HepG2 (cell line): ENCODE measurements around the gene DDHD1. TPM values are rescaled to one million over a fixed set of nuclear protein-coding genes. Genes with fewer than 3 reads are reported as not detected.

Source experiments
- ATAC-seq: fragments of 200-7000 bp; cut with Tn5 transposase; 3 replicates; pipeline ENCODE4 v1.9.1; 2020; ENCODE audit warnings: mild to moderate bottlenecking, moderate library complexity
- BruUV-seq: library from RNA; stranded (reverse); fragments of 400-500 nt; replicated peaks from 2 replicates; lab custom pipeline; 2021; lab: Mats Ljungman, UMichigan
- CTCF ChIA-PET: fragments of 300-600 bp; formaldehyde crosslinking; extraction: SDS; loops from one replicate; lab custom pipeline; 2021; ENCODE audit warnings: low total read pairs, inconsistent platforms, low intra/inter-chr PET ratio; lab: Yijun Ruan, JAX
- POLR2A ChIA-PET: fragments of 350-600 bp; sonication (Branson Sonifier 250); formaldehyde crosslinking; loops from one replicate; lab custom pipeline; 2020; ENCODE audit warnings: antibody characterized with exemption, inconsistent platforms; lab: Yijun Ruan, JAX
- DNase-seq: peaks from one replicate; pipeline ENCODE4 v3.0.0-alpha.2; 2015; ENCODE audit warnings: low spot score
- FAIRE-seq: peaks from 3 replicates; lab custom pipeline; 2011; peaks lifted over from hg19 to GRCh38; lab: Jason Lieb, UNC
- H2AFZ ChIP-seq: one replicate; pipeline ENCODE4 v1.6.1; 2011; ENCODE audit warnings: low read length, inconsistent platforms
- H3K27ac ChIP-seq: fragments of 300-600 bp; 3 replicates; pipeline ENCODE4 v1.8.0; 2011; ENCODE audit warnings: mixed run types, mild to moderate bottlenecking, mixed read lengths, low read length, inconsistent platforms; ENCODE audit not compliant: insufficient read depth; ENCODE audit errors: extremely low read length
- H3K27me3 ChIP-seq, 2 experiments: fragments of 200-600 bp in 1 of 2; 2 replicates in 1 of 2; 3 replicates in 1 of 2; pipeline versions ENCODE4 v1.6.0 to v1.8.0; 2011; ENCODE audit warnings: low read length in 2 of 2, mild to moderate bottlenecking in 2 of 2, moderate library complexity in 2 of 2, inconsistent platforms in 1 of 2; ENCODE audit not compliant: insufficient read depth in 2 of 2, control insufficient read depth in 1 of 2
- H3K36me3 ChIP-seq, 2 experiments: fragments of 200-600 bp in 1 of 2; replicated peaks in 1 of 2; 2 replicates in 1 of 2; 3 replicates in 1 of 2; pipeline versions ENCODE4 v1.5.1 to v1.8.0; 2011; ENCODE audit warnings: low read length in 2 of 2, inconsistent platforms in 1 of 2; ENCODE audit not compliant: insufficient read depth in 2 of 2, control insufficient read depth in 1 of 2
- H3K4me1 ChIP-seq: 2 replicates; pipeline ENCODE4 v1.5.1; 2012; ENCODE audit warnings: low read length, inconsistent platforms; ENCODE audit not compliant: insufficient read depth
- H3K4me2 ChIP-seq: 2 replicates; pipeline ENCODE4 v1.6.0; 2011; ENCODE audit warnings: low read depth, low read length, inconsistent platforms
- H3K4me3 ChIP-seq, 3 experiments: fragments of 200-600 bp in 1 of 3; sonication (generic), shearing (Covaris generic) in 1 of 3; replicated peaks in 1 of 3; 2 replicates each; pipeline ENCODE4 v1.5.1; 2011 to 2016; ENCODE audit warnings: low read length in 3 of 3, inconsistent platforms in 2 of 3, low read depth in 2 of 3, mild to moderate bottlenecking in 2 of 3, control low read depth in 1 of 3, mixed read lengths in 1 of 3; ENCODE audit not compliant: insufficient read depth in 1 of 3
- H3K79me2 ChIP-seq: one replicate; pipeline ENCODE4 v1.6.1; 2011; ENCODE audit warnings: low read length, inconsistent platforms; ENCODE audit not compliant: insufficient read depth
- H3K9ac ChIP-seq: 2 replicates; pipeline ENCODE4 v1.6.0; 2011; ENCODE audit warnings: mild to moderate bottlenecking, low read depth, low read length, inconsistent platforms; ENCODE audit not compliant: insufficient read depth
- H3K9me3 ChIP-seq: 2 replicates; pipeline ENCODE4 v1.5.1; 2012; ENCODE audit warnings: mild to moderate bottlenecking, low read length
- H4K20me1 ChIP-seq: 2 replicates; pipeline ENCODE4 v1.6.0; 2011; ENCODE audit warnings: inconsistent platforms, mild to moderate bottlenecking, low read length, moderate library complexity; ENCODE audit not compliant: insufficient read depth
- ADNP ChIP-seq: sonication (generic); formaldehyde crosslinking; IDR thresholded peaks from 2 replicates; pipeline ENCODE4 v1.4.0; 2020; ENCODE audit warnings: missing genetic modification reagents
- ELF3 ChIP-seq: IDR thresholded peaks from 2 replicates; pipeline ENCODE4 v1.6.1; 2016; ENCODE audit warnings: missing genetic modification reagents, missing compliant biosample characterization
- ELF4 ChIP-seq: sonication (generic); formaldehyde crosslinking; IDR thresholded peaks from 2 replicates; pipeline ENCODE4 v1.5.0; 2020; ENCODE audit warnings: missing genetic modification reagents, mild to moderate bottlenecking, moderate library complexity, borderline replicate concordance
- ETV6 ChIP-seq: sonication (generic); formaldehyde crosslinking; conservative IDR thresholded peaks from 2 replicates; pipeline ENCODE4 v1.4.0; 2020; ENCODE audit warnings: missing genetic modification reagents
- KLF6 ChIP-seq: IDR thresholded peaks from 2 replicates; pipeline ENCODE4 v1.8.0; 2016; ENCODE audit warnings: missing biosample characterization, missing genetic modification reagents
- MAF1 ChIP-seq: sonication (generic); formaldehyde crosslinking; IDR thresholded peaks from 2 replicates; pipeline ENCODE4 v1.5.0; 2020; ENCODE audit warnings: missing genetic modification reagents, borderline replicate concordance
- MIER2 ChIP-seq: IDR thresholded peaks from 2 replicates; pipeline ENCODE4 v1.6.1; 2016; ENCODE audit warnings: missing biosample characterization, missing genetic modification reagents
- MTA1 ChIP-seq: sonication (generic); formaldehyde crosslinking; IDR thresholded peaks from 2 replicates; pipeline ENCODE4 v1.4.0; 2020; ENCODE audit warnings: missing genetic modification reagents, mild to moderate bottlenecking, borderline replicate concordance
- MXI1 ChIP-seq: IDR thresholded peaks from 3 replicates; pipeline ENCODE4 v1.6.1; 2012; ENCODE audit warnings: low read depth, low read length, inconsistent platforms, borderline replicate concordance
- NAIF1 ChIP-seq: sonication (generic); formaldehyde crosslinking; IDR thresholded peaks from 2 replicates; pipeline ENCODE4 v1.5.0; 2020; ENCODE audit warnings: mild to moderate bottlenecking, missing genetic modification reagents, borderline replicate concordance
- REL ChIP-seq: sonication (generic); formaldehyde crosslinking; conservative IDR thresholded peaks from 2 replicates; pipeline ENCODE4 v1.8.0; 2022; ENCODE audit warnings: mild to moderate bottlenecking, missing genetic modification reagents, moderate library complexity
- SNRNP70 ChIP-seq: fragments of 200-400 bp; formaldehyde crosslinking; IDR thresholded peaks from 2 replicates; pipeline ENCODE4 v1.6.1; 2017; ENCODE audit warnings: mild to moderate bottlenecking, low read depth, low read length, moderate library complexity
- TCF7L2 ChIP-seq: IDR thresholded peaks from 2 replicates; pipeline ENCODE4 v1.6.1; 2011; ENCODE audit warnings: mild to moderate bottlenecking, low read depth, low read length, moderate library complexity
- XRCC5 ChIP-seq: fragments of 200-400 bp; formaldehyde crosslinking; optimal IDR thresholded peaks from 2 replicates; pipeline ENCODE3; 2017; ENCODE audit warnings: mild to moderate bottlenecking, low read length
- YY1 ChIP-seq: IDR thresholded peaks from 2 replicates; pipeline ENCODE4 v1.6.1; 2011; ENCODE audit warnings: low read length, low read depth, moderate library complexity, mild to moderate bottlenecking; ENCODE audit not compliant: insufficient read depth, insufficient replicate concordance
- WGBS: methylation state at CpG from one replicate; pipeline ENCODE4 v1.1.6; 2017; ENCODE audit warnings: low lambda C conversion rate; 5-methylcytosine and 5-hydroxymethylcytosine counted together
- in situ Hi-C: cut with HindIII; loops from 2 replicates; pipeline ENCODE4 v1.10.0; 2017; ENCODE audit warnings: low pct_unique_long_range_greater_than_20kb; ENCODE audit not compliant: extremely low pct_ligation_motif_present
- intact Hi-C: fragments of 100-400 bp; cut with micrococcal nuclease; formaldehyde crosslinking; loops from one replicate; pipeline ENCODE4 v1.10.0; 2022; ENCODE audit not compliant: unreplicated experiment
- polyA plus RNA-seq, 8 experiments: library from polyadenylated mRNA; depleted of rRNA in 3 of 8; stranded (reverse) in 7 of 8; unstranded in 1 of 8; fragments of >200 nt; fragmentation: Illumina TruSeq in 4 of 8; extraction: Trizol in 4 of 8; gene quantifications; 2 replicates each; pipeline versions ENCODE4 v1.2.1 to v1.2.3, GENCODE V29; 2011 to 2016; ENCODE audit warnings: low read depth in 4 of 8, missing spikeins in 1 of 8, mixed read lengths in 1 of 8; ENCODE audit not compliant: insufficient read depth in 1 of 8
- total RNA-seq, 5 experiments: library from RNA; depleted of rRNA; stranded (reverse); fragments of >200 nt; fragmentation: Illumina TruSeq; extraction: Trizol; gene quantifications; 2 replicates each; pipeline ENCODE4 v1.2.3, GENCODE V29; 2016; ENCODE audit warnings: low read depth in 1 of 5
- TF ChIP-seq, protein P1 (sequence below): IDR thresholded peaks from 2 replicates; pipeline ENCODE4 v1.6.1; 2016; ENCODE audit warnings: mild to moderate bottlenecking, missing biosample characterization, missing genetic modification reagents
- TF ChIP-seq, protein P2 (sequence below): sonication (generic); formaldehyde crosslinking; IDR thresholded peaks from 2 replicates; pipeline ENCODE4 v1.5.1; 2020; ENCODE audit warnings: missing genetic modification reagents, mild to moderate bottlenecking, borderline replicate concordance
- TF ChIP-seq, protein P3 (sequence below): sonication (generic); formaldehyde crosslinking; IDR thresholded peaks from 2 replicates; pipeline ENCODE4 v1.4.0; 2020; ENCODE audit warnings: missing genetic modification reagents
- TF ChIP-seq, protein P4 (sequence below): sonication (generic); formaldehyde crosslinking; IDR thresholded peaks from 2 replicates; pipeline ENCODE4 v1.5.1; 2020; ENCODE audit warnings: missing genetic modification reagents, mild to moderate bottlenecking, borderline replicate concordance
- TF ChIP-seq, protein P5 (sequence below): sonication (generic); formaldehyde crosslinking; IDR thresholded peaks from 2 replicates; pipeline ENCODE4 v1.8.1; 2022; ENCODE audit warnings: mild to moderate bottlenecking, missing genetic modification reagents

Gene DDHD1
- total and polyA plus RNA-seq, 2 of the 13 experiments (the other 11 are each of a cell fraction or from before 2014, with no cell fraction given), result 4.6 to 8.3 TPM

DNA sequence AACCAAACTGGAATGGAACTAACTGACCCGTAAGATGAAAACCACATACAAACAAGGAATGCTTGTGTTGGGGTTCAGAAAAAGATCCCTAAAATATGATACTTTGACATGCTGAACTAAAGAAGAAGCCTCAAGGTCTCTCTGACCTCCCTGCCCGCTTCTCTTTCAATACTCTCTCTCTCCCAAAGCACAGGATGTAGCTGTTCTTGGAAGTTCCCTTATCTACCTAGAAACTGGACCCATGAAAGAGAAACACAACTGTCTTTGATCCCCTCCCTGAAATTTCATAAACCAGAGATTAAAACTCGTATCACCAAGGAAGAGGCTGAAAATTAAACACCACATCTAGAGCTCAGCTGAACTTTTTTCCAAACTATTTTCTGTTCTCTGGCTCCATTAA is 125.6 kb downstream of the DDHD1 start (continued):
- no peak for TF ChIP-seq SNRNP70
- TF ChIP-seq YY1, result no peak
- TF ChIP-seq ADNP, result no peak
- TF ChIP-seq, protein P1, sequence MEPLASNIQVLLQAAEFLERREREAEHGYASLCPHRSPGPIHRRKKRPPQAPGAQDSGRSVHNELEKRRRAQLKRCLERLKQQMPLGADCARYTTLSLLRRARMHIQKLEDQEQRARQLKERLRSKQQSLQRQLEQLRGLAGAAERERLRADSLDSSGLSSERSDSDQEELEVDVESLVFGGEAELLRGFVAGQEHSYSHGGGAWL (CRISPR knock-in tag), result no peak

DNA sequence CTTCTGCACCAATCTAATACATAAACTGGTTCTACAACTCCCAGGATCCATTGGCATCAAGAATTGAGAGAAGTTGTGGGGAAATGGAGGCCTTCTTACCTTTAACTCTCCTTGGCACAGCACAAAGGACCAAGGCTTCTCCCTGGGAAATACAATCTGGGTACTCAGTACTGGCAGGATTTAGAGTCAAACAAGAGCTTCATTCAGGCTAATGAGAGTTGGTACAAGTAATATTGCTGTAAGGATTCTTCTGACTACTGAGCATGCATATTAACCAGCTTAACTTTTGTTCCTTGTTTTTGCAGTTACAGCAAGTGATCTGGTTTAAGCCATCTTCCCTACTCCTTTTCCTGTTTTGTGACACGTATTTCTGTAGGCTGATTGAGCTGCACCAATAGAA is 126.1 kb downstream of the DDHD1 start:
- Histone ChIP-seq H3K27ac (no peak overlapping the region), H3K4me3 (no peak overlapping the region), H3K36me3 (no peaks in the 10 kb centered on the region), H3K9ac (no peak overlapping the region), H3K27me3 (no peaks in the 10 kb centered on the region), H3K79me2 (no peaks in the 10 kb centered on the region), H3K4me2 (no peak overlapping the region), H3K9me3 (no peaks in the 10 kb centered on the region), H4K20me1 (no peaks in the 10 kb centered on the region), H2AFZ (no peak overlapping the region), H3K4me1 (peaks cover 4% of the 10 kb centered on the region)
- FAIRE-seq (no peak), DNase-seq (no peak), ATAC-seq (no peak)
- no TSS peak for BruUV-seq
- POLR2A ChIA-PET, result no interaction called here
- intact Hi-C loops, result no loop called here
- WGBS, result 38% methylated on average over 1 of the region's 1 CpG
- CTCF ChIA-PET, result no interaction called here
- in situ Hi-C loops, result no loop called here
- no peak for TF ChIP-seq NAIF1 (CRISPR knock-in tag)
- no peak for TF ChIP-seq KLF6 (CRISPR knock-in tag)
- TF ChIP-seq, protein P2, sequence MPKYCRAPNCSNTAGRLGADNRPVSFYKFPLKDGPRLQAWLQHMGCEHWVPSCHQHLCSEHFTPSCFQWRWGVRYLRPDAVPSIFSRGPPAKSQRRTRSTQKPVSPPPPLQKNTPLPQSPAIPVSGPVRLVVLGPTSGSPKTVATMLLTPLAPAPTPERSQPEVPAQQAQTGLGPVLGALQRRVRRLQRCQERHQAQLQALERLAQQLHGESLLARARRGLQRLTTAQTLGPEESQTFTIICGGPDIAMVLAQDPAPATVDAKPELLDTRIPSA (CRISPR knock-in tag), result no peak
- no peak for TF ChIP-seq REL (CRISPR knock-in tag)
- TF ChIP-seq, protein P3, sequence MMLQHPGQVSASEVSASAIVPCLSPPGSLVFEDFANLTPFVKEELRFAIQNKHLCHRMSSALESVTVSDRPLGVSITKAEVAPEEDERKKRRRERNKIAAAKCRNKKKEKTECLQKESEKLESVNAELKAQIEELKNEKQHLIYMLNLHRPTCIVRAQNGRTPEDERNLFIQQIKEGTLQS (CRISPR knock-in tag), result no peak
- TF ChIP-seq XRCC5, result no peak
- TF ChIP-seq MXI1, result no peak
- TF ChIP-seq ETV6 (CRISPR knock-in tag), result no peak
- TF ChIP-seq, protein P4, sequence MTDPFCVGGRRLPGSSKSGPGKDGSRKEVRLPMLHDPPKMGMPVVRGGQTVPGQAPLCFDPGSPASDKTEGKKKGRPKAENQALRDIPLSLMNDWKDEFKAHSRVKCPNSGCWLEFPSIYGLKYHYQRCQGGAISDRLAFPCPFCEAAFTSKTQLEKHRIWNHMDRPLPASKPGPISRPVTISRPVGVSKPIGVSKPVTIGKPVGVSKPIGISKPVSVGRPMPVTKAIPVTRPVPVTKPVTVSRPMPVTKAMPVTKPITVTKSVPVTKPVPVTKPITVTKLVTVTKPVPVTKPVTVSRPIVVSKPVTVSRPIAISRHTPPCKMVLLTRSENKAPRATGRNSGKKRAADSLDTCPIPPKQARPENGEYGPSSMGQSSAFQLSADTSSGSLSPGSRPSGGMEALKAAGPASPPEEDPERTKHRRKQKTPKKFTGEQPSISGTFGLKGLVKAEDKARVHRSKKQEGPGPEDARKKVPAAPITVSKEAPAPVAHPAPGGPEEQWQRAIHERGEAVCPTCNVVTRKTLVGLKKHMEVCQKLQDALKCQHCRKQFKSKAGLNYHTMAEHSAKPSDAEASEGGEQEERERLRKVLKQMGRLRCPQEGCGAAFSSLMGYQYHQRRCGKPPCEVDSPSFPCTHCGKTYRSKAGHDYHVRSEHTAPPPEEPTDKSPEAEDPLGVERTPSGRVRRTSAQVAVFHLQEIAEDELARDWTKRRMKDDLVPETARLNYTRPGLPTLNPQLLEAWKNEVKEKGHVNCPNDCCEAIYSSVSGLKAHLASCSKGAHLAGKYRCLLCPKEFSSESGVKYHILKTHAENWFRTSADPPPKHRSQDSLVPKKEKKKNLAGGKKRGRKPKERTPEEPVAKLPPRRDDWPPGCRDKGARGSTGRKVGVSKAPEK (CRISPR knock-in tag), result no peak
- TF ChIP-seq ELF3 (CRISPR knock-in tag), result no peak
- TF ChIP-seq TCF7L2, result no peak
- no peak for TF ChIP-seq MTA1 (CRISPR knock-in tag)
- TF ChIP-seq MIER2 (CRISPR knock-in tag), result no peak
- TF ChIP-seq MAF1 (CRISPR knock-in tag), result no peak
- no peak for TF ChIP-seq ELF4 (CRISPR knock-in tag)
- TF ChIP-seq, protein P5, sequence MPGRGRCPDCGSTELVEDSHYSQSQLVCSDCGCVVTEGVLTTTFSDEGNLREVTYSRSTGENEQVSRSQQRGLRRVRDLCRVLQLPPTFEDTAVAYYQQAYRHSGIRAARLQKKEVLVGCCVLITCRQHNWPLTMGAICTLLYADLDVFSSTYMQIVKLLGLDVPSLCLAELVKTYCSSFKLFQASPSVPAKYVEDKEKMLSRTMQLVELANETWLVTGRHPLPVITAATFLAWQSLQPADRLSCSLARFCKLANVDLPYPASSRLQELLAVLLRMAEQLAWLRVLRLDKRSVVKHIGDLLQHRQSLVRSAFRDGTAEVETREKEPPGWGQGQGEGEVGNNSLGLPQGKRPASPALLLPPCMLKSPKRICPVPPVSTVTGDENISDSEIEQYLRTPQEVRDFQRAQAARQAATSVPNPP (CRISPR knock-in tag), result no peak
